DND-41 (cell line): ENCODE measurements around the gene MED25.

ENCODE experiments used
- ATAC-seq: fragments of 200-7000 bp; cut with Tn5 transposase; 3 replicates; pipeline ENCODE4 v1.9.1; 2021; ENCODE audit warnings: low read depth; ENCODE audit not compliant: insufficient read depth
- DNase-seq: peaks from one replicate; pipeline ENCODE4 v3.0.0-alpha.2; 2020
- H2AFZ ChIP-seq: 2 replicates; pipeline ENCODE4 v1.6.0; 2012; ENCODE audit warnings: low read depth, low read length
- H3K27ac ChIP-seq: 2 replicates; pipeline ENCODE4 v1.5.1; 2012; ENCODE audit warnings: low read length, inconsistent platforms
- H3K27me3 ChIP-seq: fragments of 200-600 bp; sonication (generic); 2 replicates; pipeline ENCODE4 v1.6.0; 2012; ENCODE audit warnings: low read length, mild to moderate bottlenecking, inconsistent platforms; ENCODE audit not compliant: insufficient read depth, poor library complexity
- H3K36me3 ChIP-seq: 2 replicates; pipeline ENCODE4 v1.5.1; 2012; ENCODE audit warnings: low read length, inconsistent platforms; ENCODE audit not compliant: insufficient read depth
- H3K4me1 ChIP-seq: 2 replicates; pipeline ENCODE4 v1.5.1; 2012; ENCODE audit warnings: mild to moderate bottlenecking, low read length; ENCODE audit not compliant: insufficient read depth
- H3K4me2 ChIP-seq: 2 replicates; pipeline ENCODE4 v1.6.0; 2012; ENCODE audit warnings: mild to moderate bottlenecking, moderate library complexity, low read length, inconsistent platforms; ENCODE audit not compliant: insufficient read depth
- H3K4me3 ChIP-seq, 2 experiments: fragments of 200-600 bp in 1 of 2; shearing (Covaris generic) in 1 of 2; 2 replicates each; pipeline ENCODE4 v1.5.1; 2012 to 2016; ENCODE audit warnings: inconsistent platforms in 2 of 2, low read length in 2 of 2, mild to moderate bottlenecking in 2 of 2, low read depth in 1 of 2, moderate library complexity in 1 of 2
- H3K79me2 ChIP-seq: 2 replicates; pipeline ENCODE4 v1.6.0; 2012; ENCODE audit warnings: low read length, inconsistent platforms; ENCODE audit not compliant: insufficient read depth
- H3K9ac ChIP-seq: 2 replicates; pipeline ENCODE4 v1.6.0; 2012; ENCODE audit warnings: low read depth, mild to moderate bottlenecking, inconsistent platforms, low read length, moderate library complexity
- H3K9me3 ChIP-seq: 2 replicates; pipeline ENCODE4 v1.5.1; 2012; ENCODE audit warnings: low read length, moderate library complexity, mild to moderate bottlenecking, inconsistent platforms; ENCODE audit not compliant: insufficient read depth, severe bottlenecking
- H4K20me1 ChIP-seq: 2 replicates; pipeline ENCODE4 v1.6.0; 2012; ENCODE audit warnings: low read length; ENCODE audit not compliant: insufficient read depth
- CTCF ChIP-seq: IDR thresholded peaks from 2 replicates; pipeline ENCODE4 v1.5.1; 2012; ENCODE audit warnings: borderline replicate concordance, low read length, moderate library complexity, mild to moderate bottlenecking; ENCODE audit not compliant: poor library complexity, severe bottlenecking; ENCODE audit errors: extremely low read depth
- EZH2 ChIP-seq: IDR thresholded peaks from 3 replicates; pipeline ENCODE4 v1.6.1; 2012; ENCODE audit warnings: borderline replicate concordance, low read depth, mild to moderate bottlenecking, moderate library complexity, low read length, inconsistent platforms; ENCODE audit not compliant: severe bottlenecking

MED25 gene

GRCh38 chr19:49798574-49798973 lies 19.5 kb upstream of the MED25 start:
- no peak for DNase-seq
- ATAC-seq: no peak
- Histone ChIP-seq H3K4me2 (no peak overlapping the region), H3K27me3 (no peaks in the 10 kb centered on the region), H3K4me1 (no peaks in the 10 kb centered on the region), H2AFZ (no peak overlapping the region), H3K9ac (no peak overlapping the region), H3K4me3 (no peak overlapping the region), H3K9me3 (no peaks in the 10 kb centered on the region), H3K27ac (no peak overlapping the region), H3K79me2 (no peaks in the 10 kb centered on the region), H3K36me3 (peaks cover 89% of the 10 kb centered on the region), H4K20me1 (0 out of 2 replicates have a peak, but pooled peaks cover 6% of the 10 kb centered on the region)
- TF ChIP-seq CTCF (no peak), EZH2 (no peak)

- H3K9me3 ChIP-seq: no peaks in the 10 kb centered on the region
- peaks cover 86% of the 10 kb centered on the region for H3K36me3 ChIP-seq
- 0 out of 2 replicates have a peak, but pooled peaks cover 6% of the 10 kb centered on the region for H4K20me1 ChIP-seq
- no peak overlapping the region for H3K4me3 ChIP-seq
- DNase-seq (no peak), ATAC-seq (no peak)
- H3K27ac ChIP-seq: no peak overlapping the region
- no peak overlapping the region for H2AFZ ChIP-seq
- H3K4me1 ChIP-seq: no peaks in the 10 kb centered on the region
- TF ChIP-seq CTCF (no peak), EZH2 (no peak)
- H3K79me2 ChIP-seq: no peaks in the 10 kb centered on the region
- no peak overlapping the region for H3K9ac ChIP-seq
- no peak overlapping the region for H3K4me2 ChIP-seq
- no peaks in the 10 kb centered on the region for H3K27me3 ChIP-seq
These were observed 18.8 kb upstream of the MED25 start for GRCh38 chr19:49799271-49799797.

GRCh38 chr19:49799798-49800376 lies 18.2 kb upstream of the MED25 start:
- Histone ChIP-seq H3K79me2 (no peaks in the 10 kb centered on the region), H4K20me1 (0 out of 2 replicates have a peak, but pooled peaks cover 6% of the 10 kb centered on the region), H3K9ac (no peak overlapping the region), H3K4me3 (no peak overlapping the region), H3K36me3 (peaks cover 85% of the 10 kb centered on the region), H2AFZ (no peak overlapping the region), H3K27me3 (no peaks in the 10 kb centered on the region), H3K4me2 (no peak overlapping the region), H3K27ac (no peak overlapping the region), H3K4me1 (no peaks in the 10 kb centered on the region), H3K9me3 (no peaks in the 10 kb centered on the region)
- TF ChIP-seq CTCF (peak; percentile 50), EZH2 (no peak)
- ATAC-seq (0 out of 3 replicates have a peak, but pooled peaks have one; percentile 47), DNase-seq (no peak)
